ENCODE measurements around the gene LRTM2. TPM values are rescaled to one million over a fixed set of nuclear protein-coding genes. Genes with fewer than 3 reads are reported as not detected.

Gene LRTM2
- total and polyA plus RNA-seq, 8 donors, result not detected

DNA sequence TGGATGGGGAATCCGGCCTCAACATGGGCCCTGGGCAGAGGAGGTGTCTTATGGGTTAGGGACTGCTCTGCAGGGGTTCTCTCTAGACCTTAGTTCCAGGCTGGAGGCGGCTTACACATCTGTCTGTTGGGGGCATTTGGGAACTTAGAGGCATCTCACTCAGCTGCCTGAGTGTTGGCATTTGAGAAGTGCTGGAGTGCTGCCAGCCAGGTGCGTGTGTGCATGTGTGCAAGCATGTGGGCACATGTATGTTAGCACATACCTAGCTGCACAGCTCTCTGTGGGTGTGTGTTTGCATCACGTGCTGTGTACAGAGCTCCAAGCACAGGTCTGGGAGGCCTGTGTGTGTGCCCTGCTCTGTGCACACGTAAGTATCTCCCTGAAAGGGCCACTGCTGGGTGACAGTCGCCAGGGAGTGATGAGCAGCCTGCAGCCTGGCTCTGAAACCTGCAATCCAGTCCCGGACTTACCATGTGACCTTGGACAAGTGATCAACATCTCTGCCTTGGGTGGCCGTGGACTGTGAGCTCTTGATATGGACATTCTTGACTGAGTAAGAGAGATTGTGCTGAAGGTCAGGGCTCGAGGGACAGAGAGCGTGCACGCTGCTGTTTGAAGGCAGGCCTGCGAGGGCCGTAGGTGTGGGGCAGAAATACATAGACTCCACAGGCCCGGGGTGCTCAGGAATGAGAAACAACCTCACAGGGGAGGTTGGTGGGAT lies 5.2 kb downstream of the LRTM2 start:
- no peaks in the 10 kb centered on the region for H3K36me3 ChIP-seq
- ATAC-seq, result no peak
- no peaks in the 10 kb centered on the region for H3K9me3 ChIP-seq
- FAIRE-seq, result no peak
- H3K4me3 ChIP-seq, result no peak overlapping the region
- TF ChIP-seq, protein P1, sequence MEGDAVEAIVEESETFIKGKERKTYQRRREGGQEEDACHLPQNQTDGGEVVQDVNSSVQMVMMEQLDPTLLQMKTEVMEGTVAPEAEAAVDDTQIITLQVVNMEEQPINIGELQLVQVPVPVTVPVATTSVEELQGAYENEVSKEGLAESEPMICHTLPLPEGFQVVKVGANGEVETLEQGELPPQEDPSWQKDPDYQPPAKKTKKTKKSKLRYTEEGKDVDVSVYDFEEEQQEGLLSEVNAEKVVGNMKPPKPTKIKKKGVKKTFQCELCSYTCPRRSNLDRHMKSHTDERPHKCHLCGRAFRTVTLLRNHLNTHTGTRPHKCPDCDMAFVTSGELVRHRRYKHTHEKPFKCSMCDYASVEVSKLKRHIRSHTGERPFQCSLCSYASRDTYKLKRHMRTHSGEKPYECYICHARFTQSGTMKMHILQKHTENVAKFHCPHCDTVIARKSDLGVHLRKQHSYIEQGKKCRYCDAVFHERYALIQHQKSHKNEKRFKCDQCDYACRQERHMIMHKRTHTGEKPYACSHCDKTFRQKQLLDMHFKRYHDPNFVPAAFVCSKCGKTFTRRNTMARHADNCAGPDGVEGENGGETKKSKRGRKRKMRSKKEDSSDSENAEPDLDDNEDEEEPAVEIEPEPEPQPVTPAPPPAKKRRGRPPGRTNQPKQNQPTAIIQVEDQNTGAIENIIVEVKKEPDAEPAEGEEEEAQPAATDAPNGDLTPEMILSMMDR (IDR thresholded peaks at IDR 0.05), result no peak
- H3K4me1 ChIP-seq, result peaks cover 0 to 2% (median 0%) of the 10 kb centered on the region in 3 donors
- H3K27ac ChIP-seq, result no peak overlapping the region
- DNase-seq, result peak in 1 of 6 donors; percentile 47
- no peaks in the 10 kb centered on the region for H3K27me3 ChIP-seq
- intact Hi-C loops (cut with DNase I), result no loop called here
- WGBS, 2 donors, result 54 to 57% methylated on average over 14 of the region's 14 CpGs

DNA sequence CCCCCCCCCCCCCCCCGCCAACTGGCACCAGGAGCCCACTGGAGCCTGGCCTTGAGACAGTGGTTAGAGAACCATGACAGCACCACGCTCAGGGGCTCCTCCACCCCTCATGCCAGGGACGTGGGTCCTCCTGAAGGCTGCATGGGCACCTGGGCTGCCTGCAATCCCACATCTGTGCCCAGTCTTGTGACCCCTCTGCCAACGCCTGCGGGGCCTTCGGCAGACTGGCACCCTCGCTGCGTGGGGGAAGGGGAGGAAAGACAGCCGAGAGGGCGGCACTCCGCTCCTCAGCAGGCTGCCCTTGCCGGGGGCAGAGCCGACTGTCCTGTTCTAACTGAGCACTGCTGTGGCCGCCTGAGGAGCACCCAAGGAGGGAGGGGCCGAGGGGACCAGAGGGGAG lies 6.0 kb downstream of the LRTM2 start:
- FAIRE-seq (no peak), DNase-seq (peak in 1 of 6 donors; percentile 64), ATAC-seq (no peak)
- no peak overlapping the region for H3K4me3 ChIP-seq
- H3K36me3 ChIP-seq, result no peaks in the 10 kb centered on the region
- peaks cover 0 to 6% (median 0%) of the 10 kb centered on the region in 3 donors for H3K4me1 ChIP-seq
- TF ChIP-seq, protein P1 (IDR thresholded peaks at IDR 0.05), result no peak
- no peaks in the 10 kb centered on the region for H3K9me3 ChIP-seq
- intact Hi-C loops (cut with DNase I), result no loop called here
- no peaks in the 10 kb centered on the region for H3K27me3 ChIP-seq
- whole genome bisulfite sequencing, 2 donors, result 63 to 73% methylated on average over 15 of the region's 15 CpGs
- no peak overlapping the region for H3K27ac ChIP-seq

DNA sequence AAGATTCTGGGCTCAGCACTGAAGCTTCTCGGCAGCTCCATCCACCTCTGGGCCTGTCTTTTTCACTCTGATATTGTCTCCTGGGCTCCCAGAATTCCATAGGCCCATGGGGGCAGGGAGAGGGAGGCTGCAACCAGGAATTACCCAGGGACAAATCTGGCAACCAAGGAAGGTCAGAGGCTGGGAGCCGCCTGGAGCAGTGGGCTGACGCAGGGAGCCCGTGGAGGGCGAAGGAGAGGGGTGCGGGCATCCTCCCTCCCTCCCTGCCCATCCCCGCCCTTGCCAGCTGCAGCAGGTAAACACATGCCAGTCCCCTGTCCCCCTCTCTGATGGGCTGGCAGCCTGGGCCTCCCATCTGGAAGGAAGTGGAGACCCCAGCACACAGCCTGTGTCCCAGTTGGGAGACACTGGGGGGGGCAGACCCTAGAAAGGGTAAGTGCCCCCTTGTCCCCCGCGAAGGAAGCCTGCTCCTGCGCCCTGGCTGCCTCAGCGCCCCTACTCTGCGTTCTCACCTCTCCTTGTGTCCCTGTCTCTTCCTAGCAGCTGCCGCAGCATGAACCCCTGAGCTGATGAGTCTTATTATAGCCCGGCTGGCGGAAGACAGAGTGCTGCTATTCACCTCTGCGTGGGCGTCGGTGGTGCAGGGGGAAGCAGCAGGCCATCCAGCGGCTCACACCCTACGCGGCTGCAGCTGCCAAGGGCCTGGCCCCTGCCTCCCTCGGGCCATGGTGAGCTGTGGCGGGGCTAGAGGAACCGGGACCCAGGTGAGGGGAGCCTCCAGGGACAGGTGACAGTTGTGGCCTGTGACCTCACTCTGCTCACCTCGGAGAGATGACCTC lies 6.7 kb downstream of the LRTM2 start:
- ATAC-seq (no peak), FAIRE-seq (no peak), DNase-seq (peak in 1 of 6 donors; percentile 51)
- TF ChIP-seq, protein P1 (IDR thresholded peaks at IDR 0.05), result no peak
- intact Hi-C loops (cut with DNase I), result no loop called here
- Histone ChIP-seq H3K4me3 (no peak overlapping the region), H3K27ac (no peak overlapping the region), H3K9me3 (no peaks in the 10 kb centered on the region), H3K36me3 (no peaks in the 10 kb centered on the region), H3K27me3 (no peaks in the 10 kb centered on the region), H3K4me1 (peaks cover 0 to 6% (median 0%) of the 10 kb centered on the region in 3 donors)
- WGBS, 2 donors, result 70 to 73% methylated on average over 24 to 25 of the region's 25 CpGs

DNA sequence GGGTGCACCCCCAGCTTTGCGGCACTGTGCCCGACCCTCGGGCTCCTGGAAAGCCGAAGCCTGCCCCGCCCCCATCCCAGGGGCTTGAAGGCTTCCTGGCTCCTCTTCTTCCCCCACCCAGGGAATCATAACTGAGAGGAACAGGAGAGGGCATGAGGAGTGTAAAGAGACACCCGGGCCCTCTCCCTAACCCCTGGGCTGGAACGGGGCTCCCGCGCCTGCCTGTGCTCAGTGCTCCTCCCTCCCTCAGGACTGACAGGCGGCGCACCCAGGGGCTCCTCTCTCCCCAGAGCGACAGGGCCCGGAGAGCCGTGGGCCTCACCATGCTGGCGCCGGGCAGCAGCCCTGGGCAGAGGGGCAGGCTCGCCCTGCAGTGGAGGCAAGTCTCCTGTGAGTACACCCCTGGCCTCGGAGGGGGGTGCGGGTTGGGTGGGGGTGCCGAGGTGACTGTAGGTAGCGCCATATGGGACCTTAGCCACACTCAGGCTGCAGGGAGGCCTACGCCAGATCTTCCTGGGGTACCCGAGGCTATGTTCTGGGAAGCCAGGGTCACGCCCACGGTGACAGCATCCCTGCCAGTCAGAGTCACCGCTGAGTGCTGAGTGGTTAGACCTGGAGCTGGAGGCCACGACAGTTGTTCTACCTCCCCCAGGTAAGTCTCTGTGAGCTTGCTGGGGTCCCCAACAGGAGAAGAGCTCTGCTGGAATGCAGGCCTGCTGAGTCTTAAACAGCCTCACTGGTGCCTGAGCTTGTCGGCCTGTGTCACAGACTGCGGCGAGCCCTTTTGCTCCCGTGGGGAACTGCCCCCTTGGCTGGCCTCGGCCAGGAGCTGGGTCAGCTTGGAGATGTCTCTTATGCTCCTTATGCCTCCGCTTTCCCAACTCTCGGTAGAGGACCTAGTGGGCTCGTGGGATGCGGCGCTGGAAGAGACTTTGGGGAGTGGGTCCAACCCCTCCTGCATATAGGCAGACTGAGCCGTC lies 7.8 kb downstream of the LRTM2 start:
- FAIRE-seq (no peak), DNase-seq (peak in 1 of 6 donors; percentile 66), ATAC-seq (no peak)
- intact Hi-C loops (cut with DNase I), result no loop called here
- WGBS, 2 donors, result 75 to 84% methylated on average over 38 of the region's 38 CpGs
- Histone ChIP-seq H3K4me1 (peaks cover 0 to 6% (median 0%) of the 10 kb centered on the region in 3 donors), H3K9me3 (no peaks in the 10 kb centered on the region), H3K27ac (no peak overlapping the region), H3K4me3 (no peak overlapping the region), H3K27me3 (no peaks in the 10 kb centered on the region), H3K36me3 (no peaks in the 10 kb centered on the region)
- TF ChIP-seq, protein P1 (IDR thresholded peaks at IDR 0.05), result no peak
